H1 (cell line): Measurements from ENCODE around the gene GALNT11. TPM values are rescaled to one million over a fixed set of nuclear protein-coding genes. Genes with fewer than 3 reads are reported as not detected.

Source experiments
- CTCF ChIA-PET: fragments of 300-600 bp; sonication (Branson Sonifier 250); formaldehyde crosslinking; loops from one replicate; lab custom pipeline; 2021; ENCODE audit not compliant: partially characterized antibody; lab: Charles Lee
- POLR2A ChIA-PET: fragments of 300-600 bp; sonication (Branson Sonifier 250); formaldehyde crosslinking; loops from one replicate; lab custom pipeline; 2021; ENCODE audit warnings: inconsistent platforms; ENCODE audit not compliant: partially characterized antibody; lab: Charles Lee
- DNase-seq, 2 experiments: peaks; one replicate each; pipeline versions ENCODE4 v3.0.0 to v3.0.0-alpha.2; 2010 to 2022; ENCODE audit warnings: low spot score in 2 of 2, low read depth in 1 of 2, mixed read lengths in 1 of 2
- FAIRE-seq: peaks from 2 replicates; lab custom pipeline; 2011; peaks lifted over from hg19 to GRCh38; lab: Jason Lieb, UNC
- H2AFZ ChIP-seq: 2 replicates; pipeline ENCODE4 v1.8.1; 2012; ENCODE audit warnings: low read length, inconsistent platforms
- H2AK5ac ChIP-seq: 2 replicates; pipeline ENCODE4 v1.6.1; 2013; ENCODE audit warnings: low read depth, low read length
- H2BK120ac ChIP-seq: replicated peaks from 2 replicates; pipeline ENCODE3; 2013; ENCODE audit warnings: low read depth, low read length, inconsistent platforms
- H2BK12ac ChIP-seq: 2 replicates; pipeline ENCODE4 v1.6.1; 2013; ENCODE audit warnings: low read depth, low read length
- H2BK15ac ChIP-seq: 2 replicates; pipeline ENCODE4 v1.6.1; 2013; ENCODE audit warnings: low read length
- H2BK20ac ChIP-seq: 2 replicates; pipeline ENCODE4 v1.6.1; 2013; ENCODE audit warnings: low read length
- H2BK5ac ChIP-seq: 2 replicates; pipeline ENCODE4 v1.6.1; 2013; ENCODE audit warnings: low read depth, low read length
- H3K14ac ChIP-seq: 2 replicates; pipeline ENCODE4 v1.6.1; 2013; ENCODE audit warnings: inconsistent platforms; ENCODE audit not compliant: insufficient read length
- H3K18ac ChIP-seq: 2 replicates; pipeline ENCODE4 v1.6.1; 2013; ENCODE audit warnings: low read length; ENCODE audit errors: extremely low read depth
- H3K23ac ChIP-seq: 2 replicates; pipeline ENCODE4 v1.6.1; 2013; ENCODE audit warnings: inconsistent platforms; ENCODE audit not compliant: insufficient read length
- H3K23me2 ChIP-seq: 2 replicates; pipeline ENCODE4 v1.6.1; 2013; ENCODE audit warnings: low read depth, low read length
- H3K27ac ChIP-seq: 2 replicates; pipeline ENCODE4 v1.6.1; 2011; ENCODE audit warnings: low read depth, low read length, inconsistent platforms
- H3K27me3 ChIP-seq, 4 experiments: replicated peaks in 1 of 4; 1 replicate in 1 of 4; 2 replicates in 3 of 4; pipeline versions ENCODE4 v1.6.1 to v1.8.1; 2011 to 2013; ENCODE audit warnings: low read length in 3 of 4, mild to moderate bottlenecking in 3 of 4, inconsistent platforms in 2 of 4, mixed read lengths in 2 of 4, moderate library complexity in 1 of 4; ENCODE audit not compliant: control insufficient read depth in 3 of 4, insufficient read depth in 3 of 4; ENCODE audit errors: extremely low read depth in 1 of 4
- H3K36me3 ChIP-seq, 4 experiments: 2 replicates each; pipeline versions ENCODE4 v1.6.1 to v1.8.1; 2011 to 2013; ENCODE audit warnings: mild to moderate bottlenecking in 4 of 4, low read length in 3 of 4, moderate library complexity in 2 of 4, control low read depth in 1 of 4, inconsistent platforms in 1 of 4; ENCODE audit not compliant: insufficient read depth in 4 of 4, control insufficient read depth in 2 of 4
- H3K4ac ChIP-seq: replicated peaks from 2 replicates; pipeline ENCODE3; 2013; ENCODE audit warnings: low read length, low read depth, mixed read lengths, inconsistent platforms; ENCODE audit not compliant: insufficient read length
- H3K4me1 ChIP-seq, 4 experiments: replicated peaks in 1 of 4; 1 replicate in 1 of 4; 2 replicates in 3 of 4; pipeline versions ENCODE4 v1.6.1 to v1.8.1; 2011 to 2013; ENCODE audit warnings: low read length in 3 of 4, inconsistent platforms in 2 of 4, mixed read lengths in 1 of 4; ENCODE audit not compliant: insufficient read depth in 4 of 4, control insufficient read depth in 3 of 4
- H3K4me2 ChIP-seq, 2 experiments: 2 replicates each; pipeline versions ENCODE4 v1.6.1 to v1.8.1; 2011 to 2013; ENCODE audit warnings: low read depth in 2 of 2, low read length in 2 of 2, control low read depth in 1 of 2, inconsistent platforms in 1 of 2, mild to moderate bottlenecking in 1 of 2; ENCODE audit not compliant: insufficient read depth in 1 of 2
- H3K4me3 ChIP-seq, 4 experiments: fragments of 200-600, 300-600 bp in 1 of 4; sonication (generic), shearing (Covaris generic), sonication (Bioruptor Twin) in 1 of 4; 2 replicates each; pipeline versions ENCODE4 v1.5.1 to v1.8.1; 2011 to 2016; ENCODE audit warnings: low read length in 4 of 4, low read depth in 3 of 4, control low read depth in 2 of 4, inconsistent platforms in 2 of 4, mild to moderate bottlenecking in 2 of 4, mixed read lengths in 1 of 4, moderate library complexity in 1 of 4; ENCODE audit not compliant: insufficient read depth in 2 of 4; ENCODE audit errors: extremely low read depth in 1 of 4
- H3K56ac ChIP-seq: replicated peaks from 2 replicates; pipeline ENCODE3; 2013; ENCODE audit warnings: low read depth, mild to moderate bottlenecking, mixed read lengths, low read length, inconsistent platforms; ENCODE audit not compliant: insufficient read length
- H3K79me1 ChIP-seq: 2 replicates; pipeline ENCODE4 v1.6.1; 2013; ENCODE audit warnings: low read depth, low read length, control low read depth
- H3K79me2 ChIP-seq, 2 experiments: 2 replicates each; pipeline versions ENCODE4 v1.6.1 to v1.8.1; 2012 to 2013; ENCODE audit warnings: low read length in 2 of 2, mild to moderate bottlenecking in 2 of 2, inconsistent platforms in 1 of 2; ENCODE audit not compliant: insufficient read depth in 2 of 2, control insufficient read depth in 1 of 2
- H3K9ac ChIP-seq, 4 experiments: replicated peaks in 1 of 4; 1 replicate in 1 of 4; 2 replicates in 3 of 4; pipeline versions ENCODE4 v1.6.1 to v1.8.1; 2011 to 2013; ENCODE audit warnings: low read depth in 3 of 4, low read length in 3 of 4, control low read depth in 2 of 4, mild to moderate bottlenecking in 2 of 4, moderate library complexity in 2 of 4, inconsistent platforms in 1 of 4; ENCODE audit errors: extremely low read depth in 1 of 4
- H3K9me3 ChIP-seq, 2 experiments: 2 replicates each; pipeline versions ENCODE4 v1.6.1 to v1.8.1; 2012 to 2013; ENCODE audit warnings: mild to moderate bottlenecking in 2 of 2, moderate library complexity in 2 of 2, control low read depth in 1 of 2, inconsistent platforms in 1 of 2, low read depth in 1 of 2, low read length in 1 of 2, mixed read lengths in 1 of 2; ENCODE audit not compliant: insufficient read depth in 2 of 2
- H4K20me1 ChIP-seq, 2 experiments: replicated peaks in 1 of 2; 2 replicates each; pipeline versions ENCODE3 to v1.8.1; 2011 to 2013; ENCODE audit warnings: inconsistent platforms in 2 of 2, low read length in 2 of 2, mild to moderate bottlenecking in 1 of 2; ENCODE audit not compliant: insufficient read depth in 2 of 2, control insufficient read depth in 1 of 2
- H4K5ac ChIP-seq: 2 replicates; pipeline ENCODE4 v1.6.1; 2013; ENCODE audit warnings: low read length, low read depth, mixed read lengths, inconsistent platforms; ENCODE audit not compliant: insufficient read length
- H4K8ac ChIP-seq: 2 replicates; pipeline ENCODE4 v1.8.0; 2013; ENCODE audit warnings: mild to moderate bottlenecking, moderate library complexity, low read length, inconsistent platforms; ENCODE audit not compliant: insufficient read depth; ENCODE audit errors: extremely low read depth
- H4K91ac ChIP-seq: replicated peaks from 2 replicates; pipeline ENCODE3; 2013; ENCODE audit warnings: low read length, mixed read lengths, inconsistent platforms; ENCODE audit not compliant: insufficient read length
- SIN3A ChIP-seq, 2 experiments: IDR thresholded peaks in 1 of 2; conservative IDR thresholded peaks in 1 of 2; 2 replicates each; pipeline ENCODE4 v1.6.1; 2011 to 2012; ENCODE audit warnings: low read length in 2 of 2, improper control_type of control experiment in 1 of 2, low read depth in 1 of 2, mild to moderate bottlenecking in 1 of 2
- SP2 ChIP-seq: IDR thresholded peaks from 2 replicates; pipeline ENCODE4 v1.6.1; 2012; ENCODE audit warnings: mild to moderate bottlenecking, low read length, inconsistent platforms
- TAF1 ChIP-seq: IDR thresholded peaks from 2 replicates; pipeline ENCODE4 v1.6.1; 2011; ENCODE audit warnings: mild to moderate bottlenecking, low read depth, low read length
- WGBS, 2 experiments: shearing (Covaris generic) in 1 of 2; methylation state at CpG; one replicate each; pipeline versions ENCODE4 v1.1.6 to v1.1.7; 2013 to 2015; ENCODE audit warnings: low lambda C conversion rate in 2 of 2, mixed read lengths in 2 of 2, inconsistent platforms in 1 of 2, low coverage in 1 of 2, missing lambda C conversion rate in 1 of 2; ENCODE audit not compliant: insufficient replicate concordance in 2 of 2, insufficient coverage in 1 of 2, insufficient read length in 1 of 2; ENCODE audit errors: extremely low coverage in 1 of 2, missing lambda C conversion rate in 1 of 2; 5-methylcytosine and 5-hydroxymethylcytosine counted together
- polyA plus RNA-seq, 7 experiments: library from polyadenylated mRNA; depleted of rRNA in 3 of 7; stranded (reverse) in 5 of 7; unstranded in 2 of 7; fragments of >200 nt in 5 of 7; fragments of 200-250 nt in 2 of 7; gene quantifications; 1 replicate in 5 of 7; 2 replicates in 1 of 7; 4 replicates in 1 of 7; pipeline versions ENCODE4 v1.2.1 to v1.2.3, GENCODE V29; 2011 to 2013; ENCODE audit warnings: missing spikeins in 2 of 7, mixed read lengths in 2 of 7
- total RNA-seq: library from RNA; stranded (reverse); fragmentation: NEBNext Ultra II Directional; extraction: Animal tissue kit (Norgen Biotek cat#: 25700); gene quantifications from 2 replicates; pipeline ENCODE4 v1.2.1, GENCODE V29; 2021

GALNT11 gene
- total and polyA plus RNA-seq, 2 of the 8 experiments (the other 6 are each of a cell fraction or from before 2014, with no cell fraction given): 20.5 to 23.2 TPM

GRCh38 chr7:152035817-152036216 lies 10.3 kb downstream of the GALNT11 start:
- Histone ChIP-seq H3K23ac (no peak overlapping the region), H2BK20ac (no peak overlapping the region), H2AK5ac (no peak overlapping the region), H2BK12ac (no peak overlapping the region), H3K23me2 (no peaks in the 10 kb centered on the region), H3K27me3 (no peaks in the 10 kb centered on the region; a peak in 1 of 7 replicates), H2AFZ (no peak overlapping the region), H3K4me2 (peak overlapping the region; percentile 57 to 66), H2BK15ac (no peak overlapping the region), H3K4ac (no peak overlapping the region), H3K36me3 (peaks cover 0 to 3% (median 0%) of the 10 kb centered on the region in 4 experiments; a peak in 1 of 8 replicates), H2BK5ac (no peak overlapping the region), H2BK120ac (no peak overlapping the region), H4K91ac (no peak overlapping the region), H4K8ac (no peak overlapping the region), H3K79me1 (no peaks in the 10 kb centered on the region), H3K4me1 (peaks cover 0 to 6% (median 4%) of the 10 kb centered on the region in 4 experiments; a peak in 6 of 7 replicates), H3K9ac (no peak overlapping the region), H3K14ac (no peak overlapping the region), H3K27ac (no peak overlapping the region), H3K4me3 (peak overlapping the region in 3 of 4 experiments; percentile 12 to 53 (median 25); a peak in 5 of 8 replicates), H3K18ac (no peak overlapping the region), H4K20me1 (no peaks in the 10 kb centered on the region), H3K56ac (no peak overlapping the region), H3K79me2 (peaks cover 0 to 13% of the 10 kb centered on the region in 2 experiments; a peak in 2 of 4 replicates), H4K5ac (no peak overlapping the region), H3K9me3 (peaks cover 2 to 25% of the 10 kb centered on the region in 2 experiments; a peak in 3 of 4 replicates)
- CTCF ChIA-PET: interaction anchor here (0.7 to 1.8 kb wide), 2 partner anchors 41 to 90 kb away, joined by 3 read pairs; no protein-coding TSS in a partner anchor
- POLR2A ChIA-PET: no interaction called here
- FAIRE-seq: no peak
- no peak for DNase-seq
- TF ChIP-seq SP2 (no peak), TAF1 (no peak), SIN3A (conservative IDR thresholded peaks at IDR 0.05 in 1 of 2, IDR thresholded peaks at IDR 0.05 in 1 of 2; ENCODE audit: low read depth in 1 of 2, low read length in 2 of 2) (no peak)
- WGBS, 2 experiments: 68% methylated on average over 5 of the region's 5 CpGs; no CpG with 5 or more reads in 1 of the 2 experiments
